ENCODE results near the gene FTSJ3. TPM values are rescaled to one million over a fixed set of nuclear protein-coding genes. Genes with fewer than 3 reads are reported as not detected.

The FTSJ3 gene
- total RNA-seq, 1 experiment from 2014 or later: 36.7 TPM

GRCh38 chr17:63842540-63843386 is 15.3 kb upstream of the FTSJ3 start, which contains the start of gene SMARCD2:
SMARCD2 (minus strand) TSS chr17:63842685; CDS start chr17:63842674, 11 bp downstream.
- no peaks in the 10 kb centered on the region for H3K27me3 Mint-ChIP-seq (ENCODE audit: insufficient read depth, unreplicated experiment)
- H3K4me3 Mint-ChIP-seq (ENCODE audit: unreplicated experiment): peak within 1 kb of the TSS; percentile 93
- peaks cover 14% of the 10 kb centered on the region for H3K36me3 Mint-ChIP-seq (ENCODE audit: insufficient read depth, unreplicated experiment)
- no peaks in the 10 kb centered on the region for H3K9me3 Mint-ChIP-seq (ENCODE audit: unreplicated experiment)
- H3K27ac Mint-ChIP-seq (ENCODE audit: low read depth, unreplicated experiment): peak within 1 kb of the TSS; percentile 90
- intact Hi-C loops (cut with micrococcal nuclease): no loop called here
- DNase-seq (ENCODE audit: unreplicated experiment): peak; percentile 98
- ChIA-PET POLR2A (interaction anchor here (0.9 to 9.6 kb wide), 8 partner anchors 15 to 664 kb away, joined by 3 to 187 read pairs (median 9); partner anchors contain the start of genes CCDC47, CEP95, DDX42 and DDX5), CTCF (interaction anchor here (0.6 to 1.0 kb wide), 4 partner anchors 8 to 23 kb away, joined by 3 to 4 read pairs (median 3); no protein-coding TSS in a partner anchor)
- BruUV-seq (replicated peaks): no TSS peak
- TF ChIP-seq, protein P1, sequence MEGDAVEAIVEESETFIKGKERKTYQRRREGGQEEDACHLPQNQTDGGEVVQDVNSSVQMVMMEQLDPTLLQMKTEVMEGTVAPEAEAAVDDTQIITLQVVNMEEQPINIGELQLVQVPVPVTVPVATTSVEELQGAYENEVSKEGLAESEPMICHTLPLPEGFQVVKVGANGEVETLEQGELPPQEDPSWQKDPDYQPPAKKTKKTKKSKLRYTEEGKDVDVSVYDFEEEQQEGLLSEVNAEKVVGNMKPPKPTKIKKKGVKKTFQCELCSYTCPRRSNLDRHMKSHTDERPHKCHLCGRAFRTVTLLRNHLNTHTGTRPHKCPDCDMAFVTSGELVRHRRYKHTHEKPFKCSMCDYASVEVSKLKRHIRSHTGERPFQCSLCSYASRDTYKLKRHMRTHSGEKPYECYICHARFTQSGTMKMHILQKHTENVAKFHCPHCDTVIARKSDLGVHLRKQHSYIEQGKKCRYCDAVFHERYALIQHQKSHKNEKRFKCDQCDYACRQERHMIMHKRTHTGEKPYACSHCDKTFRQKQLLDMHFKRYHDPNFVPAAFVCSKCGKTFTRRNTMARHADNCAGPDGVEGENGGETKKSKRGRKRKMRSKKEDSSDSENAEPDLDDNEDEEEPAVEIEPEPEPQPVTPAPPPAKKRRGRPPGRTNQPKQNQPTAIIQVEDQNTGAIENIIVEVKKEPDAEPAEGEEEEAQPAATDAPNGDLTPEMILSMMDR (IDR thresholded peaks at IDR 0.05; ENCODE audit: unreplicated experiment): no peak
- peaks cover 36% of the 10 kb centered on the region for H3K4me1 Mint-ChIP-seq (ENCODE audit: insufficient read depth, unreplicated experiment)

GRCh38 chr17:63842173-63842539 is 14.7 kb upstream of the FTSJ3 start:
- TF ChIP-seq, protein P1 (IDR thresholded peaks at IDR 0.05; ENCODE audit: unreplicated experiment): no peak
- no TSS peak for BruUV-seq (replicated peaks)
- ChIA-PET CTCF (no interaction called here), POLR2A (interaction anchor here (0.9 to 9.6 kb wide), 7 partner anchors 15 to 305 kb away, joined by 3 to 187 read pairs (median 7); partner anchors contain the start of genes CCDC47, DDX42, FTSJ3 and PSMC5)
- intact Hi-C loops (cut with micrococcal nuclease): no loop called here
- Mint-ChIP-seq H3K27me3 (ENCODE audit: insufficient read depth, unreplicated experiment) (no peaks in the 10 kb centered on the region), H3K36me3 (ENCODE audit: insufficient read depth, unreplicated experiment) (peaks cover 17% of the 10 kb centered on the region), H3K9me3 (ENCODE audit: unreplicated experiment) (no peaks in the 10 kb centered on the region), H3K4me3 (ENCODE audit: unreplicated experiment) (peak overlapping the region; percentile 93), H3K27ac (ENCODE audit: low read depth, unreplicated experiment) (peak overlapping the region; percentile 90), H3K4me1 (ENCODE audit: insufficient read depth, unreplicated experiment) (peaks cover 36% of the 10 kb centered on the region)
- no peak for DNase-seq (ENCODE audit: unreplicated experiment)

- intact Hi-C loops (cut with micrococcal nuclease): no loop called here
- BruUV-seq (replicated peaks): TSS peak; percentile 10
- Mint-ChIP-seq H3K36me3 (ENCODE audit: insufficient read depth, unreplicated experiment) (peaks cover 23% of the 10 kb centered on the region), H3K27me3 (ENCODE audit: insufficient read depth, unreplicated experiment) (no peaks in the 10 kb centered on the region), H3K4me1 (ENCODE audit: insufficient read depth, unreplicated experiment) (peaks cover 36% of the 10 kb centered on the region), H3K4me3 (ENCODE audit: unreplicated experiment) (peak overlapping the region; percentile 93), H3K27ac (ENCODE audit: low read depth, unreplicated experiment) (peak overlapping the region; percentile 90), H3K9me3 (ENCODE audit: unreplicated experiment) (no peaks in the 10 kb centered on the region)
- TF ChIP-seq, protein P1 (IDR thresholded peaks at IDR 0.05; ENCODE audit: unreplicated experiment): no peak
- CTCF ChIA-PET: interaction anchor here (2.0 kb wide), 1 partner anchor 24 kb away, joined by 7 read pairs; no protein-coding TSS in a partner anchor
- DNase-seq (ENCODE audit: unreplicated experiment): peak; percentile 45
- POLR2A ChIA-PET: interaction anchor here (0.9 to 9.6 kb wide), 11 partner anchors 8 to 306 kb away, joined by 3 to 187 read pairs (median 5); partner anchors contain the start of genes CCDC47, DDX42, FTSJ3 and PSMC5
Measured at GRCh38 chr17:63841350-63842172, 14.1 kb upstream of the FTSJ3 start.
